ENCODE measurements around the gene ZNF254. TPM values are rescaled to one million over a fixed set of nuclear protein-coding genes. Genes with fewer than 3 reads are reported as not detected.
"Not testable (repeated sequence)": the region's sequence is repeated elsewhere in the genome, so short reads cannot be mapped to it uniquely, and the experiment has no call there.

The ZNF254 gene
- 1 to 10 TPM; 9.7 to 9.9 TPM for total RNA-seq

DNA sequence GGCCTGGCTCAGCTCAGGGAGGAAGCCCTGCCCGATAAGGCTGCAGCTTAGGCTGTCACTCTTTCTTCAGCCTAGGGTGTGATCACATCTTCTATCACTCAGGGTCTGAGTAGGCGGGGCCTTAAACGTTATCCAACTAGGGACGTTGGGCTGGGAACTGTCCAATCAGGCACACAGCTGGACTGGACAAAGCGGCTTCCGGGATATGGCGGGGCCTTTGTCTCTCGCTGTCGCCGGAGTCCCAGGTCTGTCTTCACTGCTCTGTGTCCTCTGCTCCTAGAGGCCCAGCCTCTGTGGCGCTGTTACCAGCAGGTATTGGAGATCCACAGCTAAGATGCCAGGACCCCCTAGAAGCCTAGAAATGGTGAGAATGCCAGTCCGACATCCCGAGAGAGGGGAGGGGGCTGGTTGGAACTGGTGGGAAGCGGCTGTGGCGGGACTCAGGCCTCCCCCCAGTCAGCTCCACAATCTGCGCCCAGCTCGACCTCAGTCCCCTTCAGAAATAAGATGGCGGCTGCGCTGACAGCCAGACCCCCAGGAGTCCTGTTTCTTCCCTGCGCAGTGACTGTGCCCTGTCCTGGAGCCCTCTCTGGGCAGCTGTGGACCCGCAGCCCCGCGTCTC, at the start of gene ZNF254:
Gene ZNF254 (plus strand): TSS at position 214 of the 622 bp plus-strand sequence. CDS start 121 bp downstream, at position 335.
- H3K4me3 Mint-ChIP-seq: peak within 1 kb of the TSS; percentile 96
- DNase-seq: peak; percentile 86
- peaks cover 37% of the 10 kb centered on the region for H3K36me3 Mint-ChIP-seq
- no peaks in the 10 kb centered on the region for H3K4me1 Mint-ChIP-seq
- H3K27ac Mint-ChIP-seq: peak within 1 kb of the TSS; percentile 97
- no peaks in the 10 kb centered on the region for H3K27me3 Mint-ChIP-seq
- H3K9me3 Mint-ChIP-seq: peaks cover 5% of the 10 kb centered on the region

DNA sequence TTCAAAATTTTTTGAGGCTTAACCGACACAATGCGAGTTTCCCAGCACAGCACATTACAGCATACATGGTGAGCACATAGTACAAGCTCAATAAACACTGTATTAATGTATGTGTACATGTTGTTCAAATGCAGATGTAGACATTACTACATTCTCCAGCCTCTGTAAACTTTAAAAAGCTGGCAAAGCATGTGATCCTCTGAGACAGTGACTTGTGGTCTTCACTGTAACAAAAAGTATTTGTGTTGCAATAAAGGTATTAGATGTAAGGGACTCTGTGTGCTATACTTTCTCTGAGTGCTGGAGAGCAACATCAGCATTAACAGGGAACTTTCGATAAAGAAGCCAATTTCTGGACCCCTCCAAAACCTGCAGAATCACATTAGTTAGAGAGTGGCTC, 46.4 kb upstream of the ZNF254 start:
- H3K36me3 Mint-ChIP-seq: peaks cover 48% of the 10 kb centered on the region
- H3K27ac Mint-ChIP-seq: no peak overlapping the region
- no peak for DNase-seq
- no peak overlapping the region for H3K4me3 Mint-ChIP-seq
- H3K4me1 Mint-ChIP-seq: peaks cover 20% of the 10 kb centered on the region
- H3K27me3 Mint-ChIP-seq: no peaks in the 10 kb centered on the region
- no peaks in the 10 kb centered on the region for H3K9me3 Mint-ChIP-seq

GRCh38 chr19:24041326-24041725, 45.7 kb upstream of the ZNF254 start:
- Mint-ChIP-seq H3K4me1 (peaks cover 14% of the 10 kb centered on the region), H3K36me3 (peaks cover 46% of the 10 kb centered on the region)
- not testable (repeated sequence) for DNase-seq, H3K4me3 Mint-ChIP-seq, H3K27ac Mint-ChIP-seq, H3K27me3 Mint-ChIP-seq, H3K9me3 Mint-ChIP-seq

GRCh38 chr19:24046550-24046949, 40.4 kb upstream of the ZNF254 start:
- no peaks in the 10 kb centered on the region for H3K4me1 Mint-ChIP-seq
- no peak overlapping the region for H3K27ac Mint-ChIP-seq
- no peak overlapping the region for H3K4me3 Mint-ChIP-seq
- H3K27me3 Mint-ChIP-seq: no peaks in the 10 kb centered on the region
- H3K9me3 Mint-ChIP-seq: no peaks in the 10 kb centered on the region
- no peak for DNase-seq
- peaks cover 58% of the 10 kb centered on the region for H3K36me3 Mint-ChIP-seq

GRCh38 chr19:24048261-24048660, 38.7 kb upstream of the ZNF254 start:
- DNase-seq: no peak
- H3K4me1 Mint-ChIP-seq: no peaks in the 10 kb centered on the region
- no peak overlapping the region for H3K27ac Mint-ChIP-seq
- no peaks in the 10 kb centered on the region for H3K9me3 Mint-ChIP-seq
- H3K36me3 Mint-ChIP-seq: peaks cover 61% of the 10 kb centered on the region
- no peaks in the 10 kb centered on the region for H3K27me3 Mint-ChIP-seq
- no peak overlapping the region for H3K4me3 Mint-ChIP-seq

- no peaks in the 10 kb centered on the region for H3K27me3 Mint-ChIP-seq
- peaks cover 64% of the 10 kb centered on the region for H3K36me3 Mint-ChIP-seq
- no peak for DNase-seq
- no peaks in the 10 kb centered on the region for H3K9me3 Mint-ChIP-seq
- no peak overlapping the region for H3K27ac Mint-ChIP-seq
- H3K4me1 Mint-ChIP-seq: peaks cover 11% of the 10 kb centered on the region
- no peak overlapping the region for H3K4me3 Mint-ChIP-seq
These were observed 37.5 kb upstream of the ZNF254 start for GRCh38 chr19:24049537-24049936.

- DNase-seq: no peak
- Mint-ChIP-seq H3K4me1 (peaks cover 14% of the 10 kb centered on the region), H3K27me3 (no peaks in the 10 kb centered on the region), H3K4me3 (no peak overlapping the region), H3K36me3 (peaks cover 71% of the 10 kb centered on the region), H3K27ac (no peak overlapping the region), H3K9me3 (no peaks in the 10 kb centered on the region)
These were observed 35.5 kb upstream of the ZNF254 start for GRCh38 chr19:24051516-24051915.

- Mint-ChIP-seq H3K4me3 (no peak overlapping the region), H3K27ac (no peak overlapping the region), H3K36me3 (peaks cover 59% of the 10 kb centered on the region), H3K4me1 (peaks cover 14% of the 10 kb centered on the region), H3K9me3 (no peaks in the 10 kb centered on the region), H3K27me3 (no peaks in the 10 kb centered on the region)
- DNase-seq: no peak
These were observed 34.2 kb upstream of the ZNF254 start for GRCh38 chr19:24052811-24053210.

DNA sequence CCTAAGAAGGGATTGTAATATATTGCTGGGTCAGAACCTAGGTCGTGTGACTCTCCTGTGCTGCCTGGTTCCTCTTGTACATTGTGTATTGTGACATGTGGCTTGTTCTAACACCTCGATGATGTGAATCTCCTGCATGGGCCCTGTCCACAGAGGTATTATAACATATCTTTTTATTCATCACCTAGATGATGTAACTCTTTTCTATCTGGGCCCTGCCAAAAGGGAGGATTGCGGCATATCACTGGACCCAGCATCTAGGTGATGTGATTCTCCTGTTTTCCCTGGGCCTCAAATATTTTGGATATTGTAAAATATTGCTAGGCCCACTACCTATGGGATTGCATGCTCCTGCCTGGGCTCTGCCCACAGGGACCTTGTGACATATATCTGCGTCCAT, 33.4 kb upstream of the ZNF254 start:
- Mint-ChIP-seq H3K27ac (peak overlapping the region; percentile 89), H3K9me3 (no peaks in the 10 kb centered on the region), H3K4me1 (peaks cover 14% of the 10 kb centered on the region), H3K4me3 (no peak overlapping the region), H3K36me3 (peaks cover 56% of the 10 kb centered on the region), H3K27me3 (no peaks in the 10 kb centered on the region)
- no peak for DNase-seq

DNA sequence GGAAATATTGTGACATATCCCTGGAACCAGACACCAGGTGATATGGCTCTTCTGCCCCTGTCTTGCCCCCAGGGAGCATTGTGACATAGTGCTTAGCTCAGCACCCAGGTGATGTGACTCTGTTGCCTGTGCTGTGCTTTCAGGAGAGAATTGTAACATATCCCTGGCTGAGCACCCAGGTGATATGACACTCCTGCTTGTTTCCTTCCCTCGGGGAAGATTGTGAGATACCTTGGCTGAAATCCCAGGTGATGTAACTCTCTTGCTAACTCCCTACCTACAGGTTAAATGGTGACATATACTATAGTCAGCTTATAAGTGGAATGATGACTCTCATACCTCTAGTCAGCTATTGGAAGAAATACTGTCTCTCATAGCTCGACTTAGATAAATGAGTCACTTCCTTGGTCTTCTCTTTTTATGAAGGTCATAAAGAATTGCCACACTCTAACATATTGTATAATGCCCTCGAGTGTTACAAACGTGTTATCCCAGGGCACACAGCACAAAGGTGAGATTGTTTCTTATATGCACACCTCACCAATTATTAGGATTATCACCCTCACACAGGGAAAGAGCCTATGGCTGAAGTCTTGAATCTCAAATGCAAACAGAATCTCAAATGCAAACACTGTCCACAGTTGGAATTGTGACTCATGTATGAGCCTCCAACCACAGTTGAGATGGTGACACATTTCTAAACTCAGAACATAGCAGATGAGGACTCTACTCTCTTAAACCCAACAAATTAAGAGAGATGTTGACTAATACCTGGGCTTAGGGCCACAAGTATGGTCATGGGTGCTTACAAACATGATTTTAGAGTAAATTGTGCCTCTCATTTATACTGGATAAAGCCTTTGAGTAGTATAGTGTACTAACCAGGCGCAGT, 32.7 kb upstream of the ZNF254 start:
- Mint-ChIP-seq H3K4me1 (peaks cover 14% of the 10 kb centered on the region), H3K4me3 (no peak overlapping the region), H3K27me3 (no peaks in the 10 kb centered on the region), H3K27ac (peak overlapping the region; percentile 89), H3K36me3 (peaks cover 58% of the 10 kb centered on the region), H3K9me3 (no peaks in the 10 kb centered on the region)
- no peak for DNase-seq

DNA sequence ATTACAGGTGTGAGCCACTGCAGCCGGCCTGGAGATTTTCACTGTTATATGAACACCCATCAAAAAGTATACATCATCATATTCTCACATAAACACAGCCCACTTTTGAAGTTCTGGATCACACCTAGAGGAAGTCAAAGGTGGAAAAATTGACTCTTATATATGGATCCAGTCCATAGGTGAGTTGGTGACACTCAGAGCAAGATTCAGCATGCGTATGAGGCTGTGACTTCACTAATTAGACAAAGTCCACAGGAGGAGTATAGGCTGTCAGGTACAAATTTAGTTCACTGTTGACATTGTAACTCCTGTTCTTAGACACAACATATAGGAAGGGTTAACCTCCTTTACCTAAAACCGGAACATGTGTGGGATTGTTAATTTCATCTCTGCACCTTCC, 31.4 kb upstream of the ZNF254 start:
- H3K27ac Mint-ChIP-seq: peak overlapping the region; percentile 12
- no peaks in the 10 kb centered on the region for H3K9me3 Mint-ChIP-seq
- peaks cover 54% of the 10 kb centered on the region for H3K36me3 Mint-ChIP-seq
- H3K4me1 Mint-ChIP-seq: peaks cover 14% of the 10 kb centered on the region
- no peak overlapping the region for H3K4me3 Mint-ChIP-seq
- H3K27me3 Mint-ChIP-seq: no peaks in the 10 kb centered on the region
- DNase-seq: no peak

DNA sequence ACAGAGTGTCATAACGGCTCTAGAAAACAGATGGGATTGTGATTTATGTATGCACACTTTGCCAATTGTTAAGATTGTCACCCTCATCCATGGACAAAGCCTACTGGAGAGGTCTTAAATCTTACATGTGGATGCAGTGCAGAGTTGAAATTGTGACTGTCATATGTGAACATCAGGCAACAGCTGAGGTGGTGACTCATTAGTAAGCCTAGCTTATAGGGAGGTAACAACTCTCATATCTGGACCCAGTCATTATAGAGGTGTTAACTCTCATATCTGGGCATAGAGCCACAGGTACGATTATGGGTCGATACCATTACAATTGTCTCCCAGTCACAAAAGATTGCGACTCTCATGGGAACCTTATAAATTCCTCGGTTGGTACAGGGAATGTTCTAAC, 29.8 kb upstream of the ZNF254 start:
- DNase-seq: no peak
- H3K36me3 Mint-ChIP-seq: peaks cover 50% of the 10 kb centered on the region
- H3K4me1 Mint-ChIP-seq: peaks cover 18% of the 10 kb centered on the region
- H3K27me3 Mint-ChIP-seq: no peaks in the 10 kb centered on the region
- H3K4me3 Mint-ChIP-seq: no peak overlapping the region
- H3K27ac Mint-ChIP-seq: no peak overlapping the region
- no peaks in the 10 kb centered on the region for H3K9me3 Mint-ChIP-seq

- Mint-ChIP-seq H3K4me1 (peaks cover 10% of the 10 kb centered on the region), H3K27me3 (no peaks in the 10 kb centered on the region), H3K27ac (no peak overlapping the region), H3K36me3 (peaks cover 42% of the 10 kb centered on the region), H3K9me3 (no peaks in the 10 kb centered on the region), H3K4me3 (no peak overlapping the region)
- no peak for DNase-seq
These were observed 27.3 kb upstream of the ZNF254 start for GRCh38 chr19:24059563-24060295.

DNA sequence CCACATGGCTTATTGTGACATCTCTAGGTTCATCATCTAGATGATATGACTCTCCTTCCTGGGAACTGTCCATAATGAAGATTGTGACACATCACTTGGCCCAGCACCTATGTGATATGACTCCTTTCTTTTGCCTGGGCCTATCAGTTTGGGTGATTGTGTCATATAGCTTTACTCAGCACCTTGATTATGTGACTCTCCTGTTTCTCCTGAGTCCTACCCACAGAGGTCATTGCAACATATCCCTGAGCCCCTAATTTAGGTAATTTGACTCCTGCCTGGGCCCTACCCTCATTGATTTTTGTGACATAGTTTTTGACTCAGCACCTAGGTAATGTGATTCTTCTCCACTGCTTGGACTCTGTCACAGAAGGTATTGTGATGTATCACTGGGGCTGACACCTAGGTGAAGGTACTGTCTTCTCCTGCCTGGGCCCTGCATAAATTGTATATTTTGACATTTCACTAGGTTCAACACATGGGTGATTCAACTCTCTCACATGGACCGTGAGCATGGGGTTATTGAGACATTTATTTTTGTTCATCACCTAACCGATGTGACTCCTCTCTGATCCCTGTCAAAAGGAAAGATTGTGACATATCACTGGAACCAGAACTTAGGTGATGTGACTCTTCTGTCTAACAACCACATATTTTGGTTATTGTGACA, 26.2 kb upstream of the ZNF254 start:
- no peak for DNase-seq
- Mint-ChIP-seq H3K4me3 (no peak overlapping the region), H3K4me1 (peaks cover 9% of the 10 kb centered on the region), H3K9me3 (no peaks in the 10 kb centered on the region), H3K27ac (peak overlapping the region; percentile 19), H3K27me3 (no peaks in the 10 kb centered on the region), H3K36me3 (peaks cover 44% of the 10 kb centered on the region)

GRCh38 chr19:24062190-24062589, 24.8 kb upstream of the ZNF254 start:
- Mint-ChIP-seq H3K4me3 (no peak overlapping the region), H3K27me3 (no peaks in the 10 kb centered on the region), H3K36me3 (peaks cover 43% of the 10 kb centered on the region), H3K4me1 (peaks cover 7% of the 10 kb centered on the region), H3K9me3 (no peaks in the 10 kb centered on the region), H3K27ac (peak overlapping the region; percentile 56)
- DNase-seq: no peak
